H9 (cell line): ENCODE measurements around the gene ITK. TPM values are rescaled to one million over a fixed set of nuclear protein-coding genes. Genes with fewer than 3 reads are reported as not detected.

Experiments
- DNase-seq: peaks from one replicate; pipeline ENCODE4 v3.0.0-alpha.2; 2017
- H2AFZ ChIP-seq: one replicate; pipeline ENCODE4 v1.6.1; 2013; ENCODE audit warnings: mild to moderate bottlenecking, low read length, control low read depth, moderate library complexity
- H2AK5ac ChIP-seq: 2 replicates; pipeline ENCODE4 v1.6.1; 2013; ENCODE audit warnings: low read length, control low read depth, mixed read lengths; ENCODE audit not compliant: insufficient read length
- H2BK120ac ChIP-seq: one replicate; pipeline ENCODE4 v1.6.1; 2013; ENCODE audit warnings: low read depth, mild to moderate bottlenecking, low read length, control low read depth, inconsistent platforms; ENCODE audit not compliant: poor library complexity, severe bottlenecking
- H2BK12ac ChIP-seq: 2 replicates; pipeline ENCODE4 v1.6.1; 2013; ENCODE audit warnings: low read length, control low read depth, mixed read lengths, low read depth; ENCODE audit not compliant: insufficient read length
- H2BK15ac ChIP-seq: 2 replicates; pipeline ENCODE4 v1.6.1; 2013; ENCODE audit warnings: low read depth, low read length, control low read depth
- H2BK20ac ChIP-seq: one replicate; pipeline ENCODE4 v1.6.1; 2013; ENCODE audit warnings: low read depth, mild to moderate bottlenecking, low read length, control low read depth, inconsistent platforms; ENCODE audit not compliant: poor library complexity, severe bottlenecking
- H2BK5ac ChIP-seq: 2 replicates; pipeline ENCODE4 v1.6.1; 2013; ENCODE audit warnings: low read length, control low read depth, mixed read lengths; ENCODE audit not compliant: insufficient read length
- H3K14ac ChIP-seq: 2 replicates; pipeline ENCODE4 v1.6.1; 2013; ENCODE audit warnings: low read length, control low read depth; ENCODE audit not compliant: insufficient read depth
- H3K18ac ChIP-seq: 2 replicates; pipeline ENCODE4 v1.6.1; 2013; ENCODE audit warnings: low read depth, mild to moderate bottlenecking, mixed read lengths, low read length, control low read depth; ENCODE audit not compliant: insufficient read length
- H3K23ac ChIP-seq: 2 replicates; pipeline ENCODE4 v1.6.1; 2013; ENCODE audit warnings: low read length, control low read depth, mixed read lengths, low read depth; ENCODE audit not compliant: insufficient read length
- H3K23me2 ChIP-seq: 2 replicates; pipeline ENCODE4 v1.6.1; 2013; ENCODE audit warnings: low read depth, mild to moderate bottlenecking, mixed read lengths, low read length, control low read depth; ENCODE audit not compliant: insufficient read length, poor library complexity, severe bottlenecking
- H3K27ac ChIP-seq: 2 replicates; pipeline ENCODE4 v1.5.1; 2013; ENCODE audit warnings: low read length, control low read depth, mixed read lengths, low read depth; ENCODE audit not compliant: insufficient read length
- H3K27me3 ChIP-seq: 2 replicates; pipeline ENCODE4 v1.6.1; 2013; ENCODE audit warnings: low read length, control low read depth, inconsistent platforms; ENCODE audit not compliant: insufficient read depth
- H3K4ac ChIP-seq: 2 replicates; pipeline ENCODE4 v1.6.1; 2013; ENCODE audit warnings: low read depth, mild to moderate bottlenecking, control low read depth, inconsistent platforms, low read length, moderate library complexity
- H3K4me1 ChIP-seq: 2 replicates; pipeline ENCODE4 v1.6.1; 2013; ENCODE audit warnings: low read length, control low read depth, inconsistent platforms; ENCODE audit not compliant: insufficient read depth
- H3K4me2 ChIP-seq: 2 replicates; pipeline ENCODE4 v1.6.1; 2013; ENCODE audit warnings: low read length, control low read depth, mixed read lengths; ENCODE audit not compliant: insufficient read length, insufficient read depth
- H3K56ac ChIP-seq: 2 replicates; pipeline ENCODE4 v1.6.1; 2013; ENCODE audit warnings: low read depth, mild to moderate bottlenecking, mixed read lengths, low read length, control low read depth; ENCODE audit not compliant: insufficient read length
- H3K79me1 ChIP-seq: 2 replicates; pipeline ENCODE4 v1.6.1; 2013; ENCODE audit warnings: low read depth, mild to moderate bottlenecking, moderate library complexity, low read length, control low read depth, inconsistent platforms; ENCODE audit not compliant: insufficient read depth, poor library complexity, severe bottlenecking
- H3K79me2 ChIP-seq: 2 replicates; pipeline ENCODE4 v1.6.1; 2013; ENCODE audit warnings: low read length, control low read depth, inconsistent platforms; ENCODE audit not compliant: insufficient read depth
- H3K9ac ChIP-seq: 2 replicates; pipeline ENCODE4 v1.6.1; 2013; ENCODE audit warnings: low read length, control low read depth, mixed read lengths; ENCODE audit not compliant: insufficient read length; ENCODE audit errors: extremely low read depth
- H3K9me3 ChIP-seq: one replicate; pipeline ENCODE4 v1.6.1; 2013; ENCODE audit warnings: low read depth, low read length, inconsistent platforms; ENCODE audit not compliant: control insufficient read depth
- H3T11ph ChIP-seq: one replicate; pipeline ENCODE4 v1.6.1; 2013; ENCODE audit warnings: mild to moderate bottlenecking, low read length, control low read depth, inconsistent platforms
- H4K20me1 ChIP-seq: one replicate; pipeline ENCODE4 v1.6.1; 2013; ENCODE audit not compliant: control insufficient read depth, insufficient read length, insufficient read depth
- H4K5ac ChIP-seq: 2 replicates; pipeline ENCODE4 v1.6.1; 2013; ENCODE audit warnings: low read depth, mild to moderate bottlenecking, mixed read lengths, low read length, control low read depth; ENCODE audit not compliant: insufficient read length
- H4K8ac ChIP-seq: replicated peaks from 2 replicates; pipeline ENCODE4 v1.6.1; 2013; ENCODE audit warnings: low read length, control low read depth, mixed read lengths, low read depth; ENCODE audit not compliant: insufficient read length
- H4K91ac ChIP-seq: 2 replicates; pipeline ENCODE4 v1.6.1; 2013; ENCODE audit warnings: low read depth, mild to moderate bottlenecking, moderate library complexity, mixed read lengths, low read length, control low read depth; ENCODE audit not compliant: insufficient read length
- H3K27ac Mint-ChIP-seq, 3 experiments: 2 replicates in 2 of 3; 3 replicates in 1 of 3; pipeline ENCODE4 v1.8.0; 2020 to 2021; ENCODE audit warnings: mixed read lengths in 3 of 3, mild to moderate bottlenecking in 1 of 3, moderate library complexity in 1 of 3
- H3K27me3 Mint-ChIP-seq: 2 replicates; pipeline ENCODE4 v1.8.0; 2021; ENCODE audit warnings: low read depth, mild to moderate bottlenecking, moderate library complexity, mixed read lengths
- H3K36me3 Mint-ChIP-seq, 3 experiments: 2 replicates in 2 of 3; 3 replicates in 1 of 3; pipeline ENCODE4 v1.8.0; 2020 to 2021; ENCODE audit warnings: low read depth in 3 of 3, mixed read lengths in 3 of 3; ENCODE audit not compliant: insufficient read depth in 1 of 3
- H3K4me1 Mint-ChIP-seq, 2 experiments: 2 replicates each; pipeline ENCODE4 v1.8.0; 2020; ENCODE audit warnings: mixed read lengths in 2 of 2
- H3K4me3 Mint-ChIP-seq, 2 experiments: 2 replicates in 1 of 2; 3 replicates in 1 of 2; pipeline ENCODE4 v1.8.0; 2020 to 2021; ENCODE audit warnings: mild to moderate bottlenecking in 2 of 2, mixed read lengths in 2 of 2, moderate library complexity in 1 of 2
- H3K9me3 Mint-ChIP-seq, 2 experiments: 2 replicates in 1 of 2; 3 replicates in 1 of 2; pipeline ENCODE4 v1.8.0; 2020; ENCODE audit warnings: mild to moderate bottlenecking in 2 of 2, mixed read lengths in 2 of 2, moderate library complexity in 1 of 2
- CTCF ChIP-seq: fragments of 200-600 bp; sonication (generic); conservative IDR thresholded peaks from 3 replicates; pipeline ENCODE4 v1.8.0; 2021; ENCODE audit warnings: antibody characterized with exemption, mild to moderate bottlenecking
- WGBS: extraction: QIAGEN DNeasy Blood & Tissue Kit; methylation state at CpG from one replicate; pipeline ENCODE4 v1.1.7; 2013; ENCODE audit warnings: missing lambda C conversion rate, low lambda C conversion rate, mixed read lengths; ENCODE audit not compliant: insufficient read length; ENCODE audit errors: extremely low coverage; 5-methylcytosine and 5-hydroxymethylcytosine counted together
- total RNA-seq: library from RNA; stranded (reverse); gene quantifications from 2 replicates; pipeline ENCODE4 v1.2.1, GENCODE V29; 2021

ITK gene
- total RNA-seq, 1 experiment from 2014 or later, result 0.22 TPM

GRCh38 chr5:157166214-157167213 lies 14.1 kb upstream of the ITK start, which contains the start of gene GARIN3:
GARIN3 (minus strand) TSS chr5:157166264; CDS start chr5:157166168, 96 bp downstream.
- H3K9ac ChIP-seq, result no peak within 1 kb of the TSS
- H2BK12ac ChIP-seq, result no peak within 1 kb of the TSS
- no peaks in the 10 kb centered on the region for H3K23me2 ChIP-seq
- no peaks in the 10 kb centered on the region for H3K4me1 ChIP-seq
- no peak for DNase-seq
- no peaks in the 10 kb centered on the region; the same call in none of the 2 replicates for H3K27me3 Mint-ChIP-seq
- peaks cover 3 to 5% of the 10 kb centered on the region in 2 experiments; a peak in 4 of 5 replicates for H3K9me3 Mint-ChIP-seq
- no peaks in the 10 kb centered on the region for H3K27me3 ChIP-seq
- no peak within 1 kb of the TSS for H2BK20ac ChIP-seq
- no peak within 1 kb of the TSS for H2BK5ac ChIP-seq
- H2AK5ac ChIP-seq, result no peak within 1 kb of the TSS
- H3K23ac ChIP-seq, result no peak within 1 kb of the TSS
- H4K5ac ChIP-seq, result no peak within 1 kb of the TSS
- H3K79me1 ChIP-seq, result no peaks in the 10 kb centered on the region
- H4K20me1 ChIP-seq, result no peaks in the 10 kb centered on the region
- H2BK120ac ChIP-seq, result no peak within 1 kb of the TSS
- no peak within 1 kb of the TSS for H3K27ac ChIP-seq
- no peak within 1 kb of the TSS for H3K4me3 Mint-ChIP-seq
- H3K4me1 Mint-ChIP-seq, result peaks cover 18 to 21% of the 10 kb centered on the region in 2 experiments
- no peaks in the 10 kb centered on the region for H3K9me3 ChIP-seq
- H4K91ac ChIP-seq, result no peak within 1 kb of the TSS
- WGBS, result no CpG with 5 or more reads among the region's 7 CpGs
- no peak within 1 kb of the TSS for H2AFZ ChIP-seq
- H3K18ac ChIP-seq, result no peak within 1 kb of the TSS
- H3K79me2 ChIP-seq, result no peaks in the 10 kb centered on the region
- no peak within 1 kb of the TSS for H3K14ac ChIP-seq
- no peak for TF ChIP-seq CTCF
- H3K4me2 ChIP-seq, result no peak within 1 kb of the TSS
- no peak within 1 kb of the TSS for H3K4ac ChIP-seq
- H3T11ph ChIP-seq, result no peak within 1 kb of the TSS
- H2BK15ac ChIP-seq, result no peak within 1 kb of the TSS
- H3K27ac Mint-ChIP-seq, result no peak within 1 kb of the TSS
- H3K56ac ChIP-seq, result no peak within 1 kb of the TSS
- no peak within 1 kb of the TSS for H4K8ac ChIP-seq
- H3K36me3 Mint-ChIP-seq, result peaks cover 0 to 6% (median 0%) of the 10 kb centered on the region in 3 experiments; a peak in 2 of 7 replicates
